HepG2 (cell line): ENCODE data around the gene MXRA8. TPM values are rescaled to one million over a fixed set of nuclear protein-coding genes. Genes with fewer than 3 reads are reported as not detected.

ENCODE experiments used
- AHR ChIP-seq: IDR thresholded peaks from 2 replicates; pipeline ENCODE4 v1.6.1; 2018; ENCODE audit warnings: missing genetic modification reagents, missing compliant biosample characterization
- ARNT2 ChIP-seq: sonication (generic); formaldehyde crosslinking; IDR thresholded peaks from 2 replicates; pipeline ENCODE4 v1.8.0; 2022; ENCODE audit warnings: mild to moderate bottlenecking, low read depth, missing genetic modification reagents, moderate library complexity
- ATF1 ChIP-seq: IDR thresholded peaks from 2 replicates; pipeline ENCODE4 v1.6.1; 2016; ENCODE audit warnings: mild to moderate bottlenecking, control low read depth
- BHLHE40 ChIP-seq: IDR thresholded peaks from 2 replicates; pipeline ENCODE4 v1.6.1; 2011; ENCODE audit warnings: low read length, improper control_type of control experiment
- CBFB ChIP-seq: sonication (generic); formaldehyde crosslinking; IDR thresholded peaks from 2 replicates; pipeline ENCODE4 v1.4.0; 2020; ENCODE audit warnings: missing genetic modification reagents
- EEA1 ChIP-seq: sonication (generic); formaldehyde crosslinking; IDR thresholded peaks from 2 replicates; pipeline ENCODE4 v1.5.1; 2020; ENCODE audit warnings: mild to moderate bottlenecking, missing genetic modification reagents, borderline replicate concordance
- ERF ChIP-seq: IDR thresholded peaks from 2 replicates; pipeline ENCODE4 v1.6.1; 2018; ENCODE audit warnings: missing biosample characterization, missing genetic modification reagents
- FLYWCH1 ChIP-seq: sonication (generic); formaldehyde crosslinking; IDR thresholded peaks from 2 replicates; pipeline ENCODE4 v1.8.1; 2023; ENCODE audit warnings: mild to moderate bottlenecking, missing genetic modification reagents
- GRHL1 ChIP-seq: sonication (generic); formaldehyde crosslinking; conservative IDR thresholded peaks from 2 replicates; pipeline ENCODE4 v1.8.0; 2022; ENCODE audit warnings: missing genetic modification reagents
- HOXA7 ChIP-seq: sonication (generic); formaldehyde crosslinking; IDR thresholded peaks from 2 replicates; pipeline ENCODE4 v1.8.1; 2022; ENCODE audit warnings: mild to moderate bottlenecking, missing genetic modification reagents, moderate library complexity
- KLF12 ChIP-seq: sonication (generic); formaldehyde crosslinking; IDR thresholded peaks from 2 replicates; pipeline ENCODE4 v1.4.0; 2020; ENCODE audit warnings: missing genetic modification reagents, borderline replicate concordance
- MAFG ChIP-seq: sonication (generic); formaldehyde crosslinking; IDR thresholded peaks from 2 replicates; pipeline ENCODE4 v1.5.1; 2020; ENCODE audit warnings: mild to moderate bottlenecking, missing genetic modification reagents
- NKX3-1 ChIP-seq: sonication (generic); formaldehyde crosslinking; IDR thresholded peaks from 2 replicates; pipeline ENCODE4 v1.5.0; 2020; ENCODE audit warnings: missing genetic modification reagents
- PAX8 ChIP-seq: sonication (generic); formaldehyde crosslinking; IDR thresholded peaks from 2 replicates; pipeline ENCODE4 v1.8.0; 2022; ENCODE audit warnings: mild to moderate bottlenecking, missing genetic modification reagents, borderline replicate concordance
- PCBP2 ChIP-seq: fragments of 200-400 bp; formaldehyde crosslinking; optimal IDR thresholded peaks from 2 replicates; pipeline ENCODE3; 2018; ENCODE audit warnings: low read length, low read depth; ENCODE audit not compliant: poor library complexity, severe bottlenecking
- POLR2A ChIP-seq, 2 experiments: IDR thresholded peaks; 2 replicates each; pipeline ENCODE4 v1.6.1; 2011; ENCODE audit warnings: low read depth in 2 of 2, low read length in 2 of 2, mild to moderate bottlenecking in 1 of 2, moderate library complexity in 1 of 2; ENCODE audit not compliant: insufficient read depth in 1 of 2
- SP1 ChIP-seq, 2 experiments: fragments of 450-650 bp in 1 of 2; sonication (generic) in 1 of 2; formaldehyde crosslinking in 1 of 2; IDR thresholded peaks; 2 replicates each; pipeline versions ENCODE4 v1.4.0 to v1.6.1; 2016 to 2020; ENCODE audit warnings: missing genetic modification reagents in 1 of 2
- TCF12 ChIP-seq, 2 experiments: fragments of 450-650 bp in 1 of 2; sonication (generic) in 1 of 2; formaldehyde crosslinking in 1 of 2; IDR thresholded peaks; 2 replicates each; pipeline versions ENCODE4 v1.6.1 to v1.8.0; 2017 to 2022; ENCODE audit warnings: antibody characterized with exemption in 1 of 2, mild to moderate bottlenecking in 1 of 2, missing genetic modification reagents in 1 of 2, moderate library complexity in 1 of 2
- ZBTB37 ChIP-seq: sonication (generic); formaldehyde crosslinking; IDR thresholded peaks from 2 replicates; pipeline ENCODE4 v1.4.0; 2020; ENCODE audit warnings: mild to moderate bottlenecking, missing genetic modification reagents
- ZBTB38 ChIP-seq: sonication (generic); formaldehyde crosslinking; IDR thresholded peaks from 2 replicates; pipeline ENCODE4 v1.5.1; 2020; ENCODE audit warnings: mild to moderate bottlenecking, missing genetic modification reagents
- ZC3H13 ChIP-seq: sonication (generic); formaldehyde crosslinking; IDR thresholded peaks from 2 replicates; pipeline ENCODE4 v1.8.1; 2023; ENCODE audit warnings: mild to moderate bottlenecking, missing genetic modification reagents, moderate library complexity
- ZEB1 ChIP-seq: IDR thresholded peaks from 2 replicates; pipeline ENCODE4 v1.6.1; 2012; ENCODE audit warnings: mild to moderate bottlenecking, low read depth, inconsistent platforms; ENCODE audit not compliant: insufficient replicate concordance
- ZFP62 ChIP-seq: sonication (generic); formaldehyde crosslinking; IDR thresholded peaks from 2 replicates; pipeline ENCODE4 v1.4.0; 2020; ENCODE audit warnings: missing genetic modification reagents
- ZMAT3 ChIP-seq: sonication (generic); formaldehyde crosslinking; conservative IDR thresholded peaks from 2 replicates; pipeline ENCODE4 v1.7.0; 2021; ENCODE audit warnings: missing genetic modification reagents
- ZNF12 ChIP-seq: sonication (generic); formaldehyde crosslinking; IDR thresholded peaks from 2 replicates; pipeline ENCODE4 v1.5.0; 2020; ENCODE audit warnings: missing genetic modification reagents
- ZNF550 ChIP-seq: sonication (generic); formaldehyde crosslinking; IDR thresholded peaks from 2 replicates; pipeline ENCODE4 v1.4.0; 2020; ENCODE audit warnings: mild to moderate bottlenecking, missing genetic modification reagents, borderline replicate concordance
- ZNF572 ChIP-seq: sonication (generic); formaldehyde crosslinking; IDR thresholded peaks from 2 replicates; pipeline ENCODE4 v1.5.1; 2020; ENCODE audit warnings: mild to moderate bottlenecking, missing genetic modification reagents
- ZNF580 ChIP-seq: IDR thresholded peaks from 2 replicates; pipeline ENCODE4 v1.6.1; 2016; ENCODE audit warnings: low read depth, borderline replicate concordance
- ZNF674 ChIP-seq: sonication (generic); formaldehyde crosslinking; IDR thresholded peaks from 2 replicates; pipeline ENCODE4 v1.5.0; 2020; ENCODE audit warnings: low read depth, mild to moderate bottlenecking, missing genetic modification reagents
- polyA plus RNA-seq, 8 experiments: library from polyadenylated mRNA; depleted of rRNA in 3 of 8; stranded (reverse) in 7 of 8; unstranded in 1 of 8; fragments of >200 nt; fragmentation: Illumina TruSeq in 4 of 8; extraction: Trizol in 4 of 8; gene quantifications; 2 replicates each; pipeline versions ENCODE4 v1.2.1 to v1.2.3, GENCODE V29; 2011 to 2016; ENCODE audit warnings: low read depth in 4 of 8, missing spikeins in 1 of 8, mixed read lengths in 1 of 8; ENCODE audit not compliant: insufficient read depth in 1 of 8
- total RNA-seq, 5 experiments: library from RNA; depleted of rRNA; stranded (reverse); fragments of >200 nt; fragmentation: Illumina TruSeq; extraction: Trizol; gene quantifications; 2 replicates each; pipeline ENCODE4 v1.2.3, GENCODE V29; 2016; ENCODE audit warnings: low read depth in 1 of 5

Gene MXRA8
- total and polyA plus RNA-seq, 2 of the 13 experiments (the other 11 are each of a cell fraction or from before 2014, with no cell fraction given), result 19.8 to 44.8 TPM

- TF ChIP-seq KLF12 (no peak), TCF12 (IDR thresholded peaks at IDR 0.05) (no peak), TCF12 (CRISPR knock-in tag; IDR thresholded peaks at IDR 0.05) (no peak), ZNF550 (no peak), POLR2A (IDR thresholded peaks at IDR 0.05; ENCODE audit: insufficient read depth in 1 of 2, low read depth in 2 of 2, low read length in 2 of 2) (0 out of 4 replicates have a peak, but pooled peaks of 1 of the 2 experiments have one; percentile 6), ZBTB38 (no peak), HOXA7 (CRISPR knock-in tag) (no peak), ATF1 (CRISPR knock-in tag) (no peak), MAFG (no peak), PAX8 (CRISPR knock-in tag) (no peak), EEA1 (CRISPR knock-in tag) (no peak), FLYWCH1 (0 out of 2 replicates have a peak, but pooled peaks have one; percentile 18), SP1 (IDR thresholded peaks at IDR 0.05) (no peak), SP1 (CRISPR knock-in tag; IDR thresholded peaks at IDR 0.05) (peak; percentile 16; the same call in 1 of the 2 replicates), NKX3-1 (CRISPR knock-in tag) (no peak), GRHL1 (CRISPR knock-in tag) (no peak), ZNF572 (CRISPR knock-in tag) (no peak), ARNT2 (no peak), BHLHE40 (peak; percentile 89), ZFP62 (CRISPR knock-in tag) (no peak), PCBP2 (no peak), AHR (CRISPR knock-in tag) (no peak), ZC3H13 (no peak), ZNF580 (no peak), ZNF12 (no peak), ZNF674 (CRISPR knock-in tag) (no peak), ZBTB37 (CRISPR knock-in tag) (no peak), CBFB (CRISPR knock-in tag) (no peak), ZMAT3 (CRISPR knock-in tag) (no peak), ERF (no peak), ZEB1 (no peak)
Measured at GRCh38 chr1:1304331-1305299, 53.7 kb downstream of the MXRA8 start (continued).
